PC-3 (cell line): ENCODE measurements around the gene HEATR3.

ENCODE experiments used
- EZH2 ChIP-seq: fragments of 300-600 bp; sonication (generic); IDR thresholded peaks from one replicate; pipeline ENCODE4 v1.6.1; 2017; ENCODE audit warnings: antibody characterized with exemption, mild to moderate bottlenecking, low read length; ENCODE audit not compliant: unreplicated experiment
- TF ChIP-seq, protein P1 (sequence below): fragments of 300-600 bp; sonication (generic); conservative IDR thresholded peaks from 2 replicates; pipeline ENCODE4 v1.5.1; 2017; ENCODE audit warnings: antibody characterized with exemption, low read depth, mild to moderate bottlenecking, low read length

DNA sequence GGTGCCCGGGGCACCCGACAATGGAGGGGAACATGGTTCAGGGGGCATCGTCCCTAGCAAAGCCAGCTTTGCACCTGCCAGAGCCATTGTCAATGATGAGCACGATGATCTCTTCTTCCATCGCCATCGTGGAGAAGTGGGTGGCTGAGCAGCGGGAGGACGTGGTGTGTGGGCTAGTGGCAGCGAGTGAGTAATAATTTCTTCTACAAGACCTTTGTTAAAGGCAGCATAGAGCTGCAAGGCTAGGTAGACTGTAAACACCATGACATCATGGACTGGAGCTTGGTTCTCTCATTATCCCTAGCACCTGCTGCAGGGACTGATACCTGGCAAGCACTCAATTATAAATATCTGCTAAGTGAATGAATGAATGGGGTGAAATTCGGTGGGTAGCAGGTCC is 6.7 kb upstream of the HEATR3 start:
- TF ChIP-seq, protein P1, sequence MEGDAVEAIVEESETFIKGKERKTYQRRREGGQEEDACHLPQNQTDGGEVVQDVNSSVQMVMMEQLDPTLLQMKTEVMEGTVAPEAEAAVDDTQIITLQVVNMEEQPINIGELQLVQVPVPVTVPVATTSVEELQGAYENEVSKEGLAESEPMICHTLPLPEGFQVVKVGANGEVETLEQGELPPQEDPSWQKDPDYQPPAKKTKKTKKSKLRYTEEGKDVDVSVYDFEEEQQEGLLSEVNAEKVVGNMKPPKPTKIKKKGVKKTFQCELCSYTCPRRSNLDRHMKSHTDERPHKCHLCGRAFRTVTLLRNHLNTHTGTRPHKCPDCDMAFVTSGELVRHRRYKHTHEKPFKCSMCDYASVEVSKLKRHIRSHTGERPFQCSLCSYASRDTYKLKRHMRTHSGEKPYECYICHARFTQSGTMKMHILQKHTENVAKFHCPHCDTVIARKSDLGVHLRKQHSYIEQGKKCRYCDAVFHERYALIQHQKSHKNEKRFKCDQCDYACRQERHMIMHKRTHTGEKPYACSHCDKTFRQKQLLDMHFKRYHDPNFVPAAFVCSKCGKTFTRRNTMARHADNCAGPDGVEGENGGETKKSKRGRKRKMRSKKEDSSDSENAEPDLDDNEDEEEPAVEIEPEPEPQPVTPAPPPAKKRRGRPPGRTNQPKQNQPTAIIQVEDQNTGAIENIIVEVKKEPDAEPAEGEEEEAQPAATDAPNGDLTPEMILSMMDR = no peak
- TF ChIP-seq EZH2 = no peak
